T-helper 1 cell treated with Interleukin-12 subunit alpha and Interleukin-12 subunit beta and Interleukin-4 antibody, amounts not matched to agents 30 μg/mL and 1 μg/mL, for 36 hours (primary cell): ENCODE measurements around the gene DOCK3.
"Not testable (repeated sequence)": the region's sequence is repeated elsewhere in the genome, so short reads cannot be mapped to it uniquely, and the experiment has no call there.

Experiments
- H3K27ac Mint-ChIP-seq: one replicate; pipeline ENCODE4 v1.8.0; 2021; ENCODE audit warnings: mild to moderate bottlenecking, mixed read lengths
- H3K27me3 Mint-ChIP-seq: one replicate; pipeline ENCODE4 v1.8.0; 2021; ENCODE audit warnings: low read depth, mixed read lengths
- H3K36me3 Mint-ChIP-seq: one replicate; pipeline ENCODE4 v1.8.0; 2021; ENCODE audit warnings: low read depth, mixed read lengths
- H3K4me1 Mint-ChIP-seq: one replicate; pipeline ENCODE4 v1.8.0; 2021; ENCODE audit warnings: low read depth, mixed read lengths
- H3K4me3 Mint-ChIP-seq: one replicate; pipeline ENCODE4 v1.8.0; 2021; ENCODE audit warnings: mild to moderate bottlenecking, moderate library complexity, mixed read lengths
- H3K9me3 Mint-ChIP-seq: one replicate; pipeline ENCODE4 v1.8.0; 2021; ENCODE audit warnings: mixed read lengths

Gene DOCK3

GRCh38 chr3:51378726-51379125 lies 704.0 kb downstream of the DOCK3 start:
- H3K27me3 Mint-ChIP-seq, result no peaks in the 10 kb centered on the region
- H3K27ac Mint-ChIP-seq, result no peak overlapping the region
- no peak overlapping the region for H3K4me3 Mint-ChIP-seq
- H3K36me3 Mint-ChIP-seq, result peaks cover under 1% of the 10 kb centered on the region
- peaks cover 9% of the 10 kb centered on the region for H3K4me1 Mint-ChIP-seq
- no peaks in the 10 kb centered on the region for H3K9me3 Mint-ChIP-seq

- Mint-ChIP-seq H3K27ac (no peak overlapping the region), H3K9me3 (no peaks in the 10 kb centered on the region), H3K4me1 (peaks cover 14% of the 10 kb centered on the region), H3K4me3 (no peak overlapping the region), H3K36me3 (peaks cover 5% of the 10 kb centered on the region), H3K27me3 (no peaks in the 10 kb centered on the region)
These were observed 704.6 kb downstream of the DOCK3 start for GRCh38 chr3:51379301-51379700.

- H3K4me3 Mint-ChIP-seq, result no peak overlapping the region
- peaks cover 14% of the 10 kb centered on the region for H3K4me1 Mint-ChIP-seq
- H3K36me3 Mint-ChIP-seq, result peaks cover 10% of the 10 kb centered on the region
- no peak overlapping the region for H3K27ac Mint-ChIP-seq
- H3K9me3 Mint-ChIP-seq, result no peaks in the 10 kb centered on the region
- H3K27me3 Mint-ChIP-seq, result no peaks in the 10 kb centered on the region
These were observed 705.2 kb downstream of the DOCK3 start for GRCh38 chr3:51379746-51380455.

GRCh38 chr3:51380601-51381332 lies 706.0 kb downstream of the DOCK3 start:
- Mint-ChIP-seq H3K9me3 (no peaks in the 10 kb centered on the region), H3K27me3 (no peaks in the 10 kb centered on the region), H3K4me3 (no peak overlapping the region), H3K36me3 (peaks cover 14% of the 10 kb centered on the region), H3K27ac (no peak overlapping the region), H3K4me1 (peaks cover 16% of the 10 kb centered on the region)

- peaks cover 22% of the 10 kb centered on the region for H3K4me1 Mint-ChIP-seq
- H3K27me3 Mint-ChIP-seq, result no peaks in the 10 kb centered on the region
- peaks cover 20% of the 10 kb centered on the region for H3K36me3 Mint-ChIP-seq
- H3K27ac Mint-ChIP-seq, result no peak overlapping the region
- H3K9me3 Mint-ChIP-seq, result no peaks in the 10 kb centered on the region
- H3K4me3 Mint-ChIP-seq, result no peak overlapping the region
These were observed 706.6 kb downstream of the DOCK3 start for GRCh38 chr3:51381333-51381705.

GRCh38 chr3:51382076-51382745 lies 707.5 kb downstream of the DOCK3 start:
- Mint-ChIP-seq H3K4me3 (no peak overlapping the region), H3K4me1 (peaks cover 27% of the 10 kb centered on the region), H3K36me3 (peaks cover 22% of the 10 kb centered on the region), H3K27me3 (no peaks in the 10 kb centered on the region), H3K9me3 (no peaks in the 10 kb centered on the region), H3K27ac (no peak overlapping the region)

- peaks cover 34% of the 10 kb centered on the region for H3K4me1 Mint-ChIP-seq
- H3K9me3 Mint-ChIP-seq, result no peaks in the 10 kb centered on the region
- peaks cover 29% of the 10 kb centered on the region for H3K36me3 Mint-ChIP-seq
These were observed 708.3 kb downstream of the DOCK3 start for GRCh38 chr3:51382947-51383578.

GRCh38 chr3:51384055-51384725 lies 709.5 kb downstream of the DOCK3 start:
- Mint-ChIP-seq H3K27ac (peak overlapping the region; percentile 98), H3K4me1 (peaks cover 41% of the 10 kb centered on the region), H3K9me3 (no peaks in the 10 kb centered on the region), H3K27me3 (no peaks in the 10 kb centered on the region), H3K4me3 (peak overlapping the region; percentile 99), H3K36me3 (peaks cover 35% of the 10 kb centered on the region)

More at GRCh38 chr3:51382947-51383578, 708.3 kb downstream of the DOCK3 start:
- Mint-ChIP-seq H3K4me3 (peak overlapping the region; percentile 99), H3K27ac (no peak overlapping the region), H3K27me3 (no peaks in the 10 kb centered on the region)

GRCh38 chr3:51384726-51385473 lies 710.2 kb downstream of the DOCK3 start, which contains the start of gene MANF:
TSS of gene MANF (plus strand) at chr3:51385291. CDS start at chr3:51385343, 52 bp downstream.
- Mint-ChIP-seq H3K27me3 (no peaks in the 10 kb centered on the region), H3K9me3 (no peaks in the 10 kb centered on the region), H3K4me3 (peak within 1 kb of the TSS; percentile 99), H3K4me1 (peaks cover 46% of the 10 kb centered on the region), H3K36me3 (peaks cover 38% of the 10 kb centered on the region), H3K27ac (peak within 1 kb of the TSS; percentile 98)

GRCh38 chr3:51385621-51386091 lies 710.9 kb downstream of the DOCK3 start:
- Mint-ChIP-seq H3K9me3 (no peaks in the 10 kb centered on the region), H3K27ac (peak overlapping the region; percentile 94), H3K36me3 (peaks cover 38% of the 10 kb centered on the region), H3K4me3 (peak overlapping the region; percentile 99), H3K27me3 (no peaks in the 10 kb centered on the region), H3K4me1 (peaks cover 48% of the 10 kb centered on the region)

- peaks cover 38% of the 10 kb centered on the region for H3K36me3 Mint-ChIP-seq
- H3K9me3 Mint-ChIP-seq, result no peaks in the 10 kb centered on the region
These were observed 711.6 kb downstream of the DOCK3 start for GRCh38 chr3:51386159-51386851.

GRCh38 chr3:51386852-51387229 lies 712.1 kb downstream of the DOCK3 start:
- H3K9me3 Mint-ChIP-seq, result no peaks in the 10 kb centered on the region
- peaks cover 38% of the 10 kb centered on the region for H3K36me3 Mint-ChIP-seq
- no peaks in the 10 kb centered on the region for H3K27me3 Mint-ChIP-seq
- H3K4me3 Mint-ChIP-seq, result peak overlapping the region; percentile 99
- H3K27ac Mint-ChIP-seq, result peak overlapping the region; percentile 94
- H3K4me1 Mint-ChIP-seq, result peaks cover 50% of the 10 kb centered on the region

More at GRCh38 chr3:51386159-51386851, 711.6 kb downstream of the DOCK3 start:
- Mint-ChIP-seq H3K4me3 (peak overlapping the region; percentile 99), H3K27me3 (no peaks in the 10 kb centered on the region), H3K4me1 (peaks cover 50% of the 10 kb centered on the region), H3K27ac (peak overlapping the region; percentile 94)

GRCh38 chr3:51387281-51387680 lies 712.6 kb downstream of the DOCK3 start:
- not testable (repeated sequence) for H3K27me3 Mint-ChIP-seq, H3K27ac Mint-ChIP-seq, H3K9me3 Mint-ChIP-seq
- peak overlapping the region; percentile 35 for H3K4me3 Mint-ChIP-seq
- H3K4me1 Mint-ChIP-seq, result peaks cover 50% of the 10 kb centered on the region
- peaks cover 38% of the 10 kb centered on the region for H3K36me3 Mint-ChIP-seq
